BLaER1 treated with 17β-estradiol and CSF1 and Interleukin-3, amounts not matched to agents 10 nM and 100 nM (cell line): ENCODE results near the gene WDR86.
A peak's percentile ranks its signal among the peaks of the same experiment; 100 is the strongest.

Experiments used
- H3K27ac ChIP-seq, 11 experiments: shearing (Covaris generic); formaldehyde crosslinking; 2 replicates each; pipeline ENCODE4 v1.8.1; 2022
- H3K27me3 ChIP-seq, 11 experiments: shearing (Covaris generic); formaldehyde crosslinking; 2 replicates each; pipeline ENCODE4 v1.8.1; 2022
- H3K36me3 ChIP-seq, 11 experiments: shearing (Covaris generic); formaldehyde crosslinking; 2 replicates each; pipeline ENCODE4 v1.8.1; 2022
- H3K4me1 ChIP-seq, 10 experiments: shearing (Covaris generic); formaldehyde crosslinking; 2 replicates each; pipeline ENCODE4 v1.8.1; 2022
- H3K4me2 ChIP-seq, 11 experiments: shearing (Covaris generic); formaldehyde crosslinking; 2 replicates each; pipeline ENCODE4 v1.8.1; 2022
- H3K4me3 ChIP-seq, 10 experiments: shearing (Covaris generic); formaldehyde crosslinking; 2 replicates each; pipeline ENCODE4 v1.8.1; 2022
- H3K9ac ChIP-seq, 11 experiments: shearing (Covaris generic); formaldehyde crosslinking; 2 replicates each; pipeline ENCODE4 v1.8.1; 2022
- H3K9me3 ChIP-seq, 11 experiments: shearing (Covaris generic); formaldehyde crosslinking; replicated peaks in 1 of 11; 2 replicates each; pipeline ENCODE4 v1.8.1; 2022
- H4K20me1 ChIP-seq, 11 experiments: shearing (Covaris generic); formaldehyde crosslinking; 2 replicates each; pipeline ENCODE4 v1.8.1; 2022
- Cebpa-rat ChIP-seq, 11 experiments: shearing (Covaris generic); IDR thresholded peaks; 2 replicates each; pipeline ENCODE4 v1.8.1; 2022

Gene WDR86

GRCh38 chr7:151436446-151437158 is 26.8 kb upstream of the WDR86 start:
- no peak for TF ChIP-seq Cebpa-rat (IDR thresholded peaks at IDR 0.05)
- Histone ChIP-seq H3K36me3 (no peaks in the 10 kb centered on the region), H3K27ac (no peak overlapping the region), H3K4me1 (peaks cover 32 to 45% (median 39%) of the 10 kb centered on the region in 10 experiments), H3K27me3 (peaks cover 15 to 34% (median 23%) of the 10 kb centered on the region in 11 experiments; a peak in 21 of 22 replicates), H3K4me3 (no peak overlapping the region), H4K20me1 (peaks cover 0 to 4% (median 0%) of the 10 kb centered on the region in 11 experiments; a peak in 2 of 22 replicates), H3K9me3 (no peaks in the 10 kb centered on the region), H3K9ac (no peak overlapping the region), H3K4me2 (no peak overlapping the region)

GRCh38 chr7:151435971-151436370 is 26.1 kb upstream of the WDR86 start:
- Histone ChIP-seq H3K9me3 (no peaks in the 10 kb centered on the region), H3K27me3 (peaks cover 15 to 31% (median 23%) of the 10 kb centered on the region in 11 experiments; a peak in 21 of 22 replicates), H3K4me1 (peaks cover 25 to 39% (median 32%) of the 10 kb centered on the region in 10 experiments), H3K27ac (no peak overlapping the region), H3K9ac (no peak overlapping the region), H3K36me3 (no peaks in the 10 kb centered on the region), H3K4me3 (no peak overlapping the region), H3K4me2 (no peak overlapping the region), H4K20me1 (peaks cover 0 to 4% (median 0%) of the 10 kb centered on the region in 11 experiments; a peak in 2 of 22 replicates)
- TF ChIP-seq Cebpa-rat (IDR thresholded peaks at IDR 0.05) = no peak

- no peaks in the 10 kb centered on the region for H3K36me3 ChIP-seq
- H3K27me3 ChIP-seq = peaks cover 15 to 25% (median 19%) of the 10 kb centered on the region in 11 experiments; a peak in 21 of 22 replicates
- H3K9ac ChIP-seq = no peak overlapping the region
- H3K4me1 ChIP-seq = peaks cover 20 to 38% (median 28%) of the 10 kb centered on the region in 10 experiments
- TF ChIP-seq Cebpa-rat (IDR thresholded peaks at IDR 0.05) = no peak
- H4K20me1 ChIP-seq = peaks cover 0 to 2% (median 0%) of the 10 kb centered on the region in 11 experiments; a peak in 2 of 22 replicates
- H3K9me3 ChIP-seq = no peaks in the 10 kb centered on the region
- no peak overlapping the region for H3K27ac ChIP-seq
- H3K4me2 ChIP-seq = no peak overlapping the region
- no peak overlapping the region for H3K4me3 ChIP-seq
These were observed 25.5 kb upstream of the WDR86 start for GRCh38 chr7:151435103-151435916.

DNA sequence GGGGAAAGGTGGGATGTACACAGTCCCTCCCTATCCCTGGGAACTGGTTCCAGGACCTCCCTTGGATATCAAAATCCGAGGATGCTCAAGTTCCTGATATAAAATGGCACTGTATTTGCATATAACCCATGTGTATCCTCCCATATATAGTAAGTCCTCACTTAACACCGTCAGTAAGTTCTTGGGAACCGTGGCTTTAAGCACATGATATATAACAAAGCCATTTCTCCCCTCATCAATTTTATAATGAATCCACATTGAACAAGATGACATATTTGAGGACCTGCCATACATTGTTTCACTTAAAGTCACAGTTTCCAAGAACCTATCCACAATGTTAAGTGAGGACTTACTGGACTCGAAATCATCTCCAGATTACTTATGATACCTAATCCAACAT is 24.7 kb upstream of the WDR86 start:
- Histone ChIP-seq H3K4me1 (peaks cover 19 to 39% (median 29%) of the 10 kb centered on the region in 10 experiments), H3K36me3 (no peaks in the 10 kb centered on the region), H3K4me2 (no peak overlapping the region), H3K4me3 (no peak overlapping the region), H3K9ac (no peak overlapping the region), H3K9me3 (no peaks in the 10 kb centered on the region), H4K20me1 (no peaks in the 10 kb centered on the region; a peak in 1 of 22 replicates), H3K27me3 (peaks cover 7 to 17% (median 11%) of the 10 kb centered on the region in 11 experiments; a peak in 21 of 22 replicates), H3K27ac (no peak overlapping the region)
- TF ChIP-seq Cebpa-rat (IDR thresholded peaks at IDR 0.05) = no peak

- Histone ChIP-seq H3K9ac (no peak overlapping the region), H4K20me1 (no peaks in the 10 kb centered on the region; a peak in 1 of 22 replicates), H3K4me2 (peak overlapping the region in 6 of 11 experiments; percentile 53 to 73 (median 58); a peak in 8 of 22 replicates), H3K36me3 (no peaks in the 10 kb centered on the region), H3K27me3 (peaks cover under 1 to 10% (median 5%) of the 10 kb centered on the region in 11 experiments; a peak in 18 of 22 replicates), H3K4me1 (peaks cover 15 to 39% (median 31%) of the 10 kb centered on the region in 10 experiments), H3K27ac (no peak overlapping the region), H3K4me3 (no peak overlapping the region), H3K9me3 (no peaks in the 10 kb centered on the region)
- no peak for TF ChIP-seq Cebpa-rat (IDR thresholded peaks at IDR 0.05)
These were observed 24.0 kb upstream of the WDR86 start for GRCh38 chr7:151433721-151434400.

GRCh38 chr7:151432658-151433521 is 23.1 kb upstream of the WDR86 start:
- Histone ChIP-seq H3K36me3 (no peaks in the 10 kb centered on the region), H3K4me3 (no peak overlapping the region), H3K4me2 (peak overlapping the region; percentile 26 to 73 (median 55)), H3K27me3 (peaks cover 0 to under 1% (median 0%) of the 10 kb centered on the region in 11 experiments; a peak in 2 of 22 replicates), H3K27ac (peak overlapping the region in 1 of 11 experiments; percentile 12; a peak in 2 of 22 replicates), H3K9ac (no peak overlapping the region), H3K4me1 (peaks cover 20 to 47% (median 38%) of the 10 kb centered on the region in 10 experiments), H3K9me3 (no peaks in the 10 kb centered on the region), H4K20me1 (no peaks in the 10 kb centered on the region; a peak in 1 of 22 replicates)
- no peak for TF ChIP-seq Cebpa-rat (IDR thresholded peaks at IDR 0.05)

GRCh38 chr7:151431768-151432311 is 22.0 kb upstream of the WDR86 start:
- TF ChIP-seq Cebpa-rat (IDR thresholded peaks at IDR 0.05) = no peak
- Histone ChIP-seq H3K9me3 (no peaks in the 10 kb centered on the region), H3K4me1 (peaks cover 20 to 47% (median 38%) of the 10 kb centered on the region in 10 experiments), H3K4me2 (peak overlapping the region in 1 of 11 experiments; percentile 71; a peak in 1 of 22 replicates), H3K4me3 (no peak overlapping the region), H3K9ac (no peak overlapping the region), H4K20me1 (no peaks in the 10 kb centered on the region; a peak in 1 of 22 replicates), H3K27me3 (no peaks in the 10 kb centered on the region), H3K27ac (no peak overlapping the region), H3K36me3 (no peaks in the 10 kb centered on the region)

GRCh38 chr7:151431281-151431767 is 21.5 kb upstream of the WDR86 start:
- TF ChIP-seq Cebpa-rat (IDR thresholded peaks at IDR 0.05) = no peak
- Histone ChIP-seq H3K9me3 (no peaks in the 10 kb centered on the region), H4K20me1 (no peaks in the 10 kb centered on the region; a peak in 1 of 22 replicates), H3K27ac (no peak overlapping the region), H3K9ac (no peak overlapping the region), H3K4me1 (peaks cover 20 to 47% (median 38%) of the 10 kb centered on the region in 10 experiments), H3K36me3 (no peaks in the 10 kb centered on the region), H3K4me3 (no peak overlapping the region), H3K27me3 (no peaks in the 10 kb centered on the region), H3K4me2 (no peak overlapping the region)
